HG03095 (cell line): Measurements from ENCODE around the gene RNPEP.
"Not testable (repeated sequence)": the region's sequence is repeated elsewhere in the genome, so short reads cannot be mapped to it uniquely, and the experiment has no call there.

Source experiments
- ATAC-seq: cut with Tn5 transposase; IDR thresholded peaks from one replicate; pipeline ENCODE4 v1.9.1; 2021; ENCODE audit warnings: moderate library complexity; ENCODE audit not compliant: unreplicated experiment

RNPEP gene

GRCh38 chr1:201982623-201983379 is at the start of gene RNPEP:
Gene RNPEP (plus strand): TSS chr1:201982648. CDS start chr1:201982667, 19 bp downstream.
- peak; percentile 79 for ATAC-seq

GRCh38 chr1:201933840-201934430 is 48.5 kb upstream of the RNPEP start:
- ATAC-seq, result no peak

- no peak for ATAC-seq
Observed at GRCh38 chr1:201937624-201938213, 44.7 kb upstream of the RNPEP start.

- no peak for ATAC-seq
Observed at GRCh38 chr1:201938440-201939035, 43.9 kb upstream of the RNPEP start.

DNA sequence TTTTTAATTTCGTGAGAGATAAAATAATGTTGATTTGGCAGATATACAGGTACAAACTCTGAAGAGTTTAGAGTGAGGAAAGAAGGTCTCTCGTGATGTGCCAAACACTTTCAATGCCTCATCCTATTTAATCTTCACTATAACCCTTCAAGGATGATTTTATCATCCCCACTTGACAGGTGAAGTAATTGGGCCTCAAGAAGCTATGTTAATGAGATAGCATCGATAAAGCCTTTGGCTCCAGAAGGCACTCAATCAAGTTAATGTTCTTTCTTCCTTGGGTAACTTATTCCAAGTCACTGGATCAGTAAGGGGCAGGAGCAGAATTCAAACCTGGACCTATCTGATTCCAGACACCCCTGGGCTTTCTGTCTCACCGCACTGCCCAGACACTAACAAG is 43.3 kb upstream of the RNPEP start:
- ATAC-seq, result no peak

GRCh38 chr1:201939574-201939973 is 42.9 kb upstream of the RNPEP start:
- ATAC-seq, result no peak

DNA sequence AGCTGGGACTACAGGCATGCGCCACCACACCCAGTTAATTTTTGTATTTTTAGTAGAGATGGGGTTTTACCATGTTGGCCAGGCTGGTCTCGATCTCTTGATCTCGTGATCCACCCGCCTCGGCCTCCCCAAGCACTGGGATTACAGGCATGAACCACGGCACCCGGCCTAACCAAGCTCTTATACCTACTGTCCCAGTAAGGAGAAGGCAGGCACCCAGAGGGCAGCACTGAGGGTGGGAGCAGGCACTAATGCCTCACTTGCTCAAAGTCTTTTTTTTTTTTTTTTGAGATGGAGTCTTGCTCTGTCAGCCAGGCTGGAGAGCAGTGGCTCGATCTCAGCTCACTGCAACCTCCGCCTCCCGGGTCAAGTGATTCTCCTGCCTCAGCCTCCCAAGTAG is 42.1 kb upstream of the RNPEP start:
- not testable (repeated sequence) for ATAC-seq

- no peak for ATAC-seq
Observed at GRCh38 chr1:201941420-201942128, 40.9 kb upstream of the RNPEP start.

DNA sequence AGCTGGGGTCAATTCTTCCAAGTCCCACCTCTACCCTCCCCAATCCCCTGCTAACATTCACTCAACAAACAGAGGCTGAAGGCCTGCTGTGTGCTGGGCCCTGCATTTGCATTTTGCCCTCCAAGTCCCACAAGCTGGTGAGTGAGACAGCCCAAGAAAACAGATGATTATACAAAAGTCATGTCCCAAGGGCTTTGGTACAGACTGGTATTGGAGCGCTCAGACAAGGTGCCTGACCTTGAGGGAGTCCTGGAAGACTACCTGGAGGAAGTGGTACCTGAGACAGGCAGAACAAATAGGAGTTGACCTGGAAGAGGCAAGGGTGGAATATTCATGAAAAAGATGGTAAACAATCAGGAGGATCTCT is 40.3 kb upstream of the RNPEP start:
- no peak for ATAC-seq

DNA sequence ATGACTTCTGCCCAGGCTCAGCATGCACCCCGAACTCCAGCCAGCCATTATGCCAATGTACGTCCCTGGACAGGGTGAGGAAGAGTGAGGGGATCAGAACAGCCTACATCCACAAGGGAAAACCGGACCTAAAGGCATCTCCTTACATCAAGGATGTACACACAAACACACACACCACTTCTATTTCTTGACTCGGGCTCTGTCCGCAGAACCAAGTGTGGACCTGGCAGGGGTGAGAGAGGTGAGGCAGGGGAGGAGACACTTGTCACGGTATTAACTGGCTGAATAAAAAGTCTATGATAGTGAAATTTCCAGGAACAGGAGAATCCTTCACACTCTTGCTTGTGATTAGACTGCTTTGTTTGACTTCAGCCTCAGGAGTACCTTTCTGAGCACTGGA is 38.4 kb upstream of the RNPEP start:
- no peak for ATAC-seq

DNA sequence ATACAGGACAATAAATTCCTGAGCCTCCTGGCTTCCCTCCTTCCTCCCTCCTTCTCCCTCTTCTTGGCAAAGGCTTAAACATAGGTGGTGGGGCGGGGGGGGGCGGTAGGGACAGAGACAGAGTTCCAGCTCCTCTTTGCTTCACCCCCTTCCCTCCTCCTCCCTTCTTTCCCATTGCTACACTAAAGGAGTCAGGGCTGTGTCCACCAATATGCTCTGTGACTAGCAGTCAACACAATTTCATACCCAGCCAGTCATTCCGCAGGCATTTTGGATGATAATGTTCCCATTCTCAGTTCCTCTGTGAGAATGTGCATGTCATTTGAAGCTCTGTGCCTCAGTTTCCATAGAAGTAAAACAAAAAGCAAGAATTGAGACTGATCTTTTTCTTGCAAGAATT is 37.8 kb upstream of the RNPEP start:
- no peak for ATAC-seq

- ATAC-seq, result no peak
Observed at GRCh38 chr1:201945157-201945556, 37.3 kb upstream of the RNPEP start.

GRCh38 chr1:201945863-201946223 is 36.6 kb upstream of the RNPEP start:
- ATAC-seq, result no peak

DNA sequence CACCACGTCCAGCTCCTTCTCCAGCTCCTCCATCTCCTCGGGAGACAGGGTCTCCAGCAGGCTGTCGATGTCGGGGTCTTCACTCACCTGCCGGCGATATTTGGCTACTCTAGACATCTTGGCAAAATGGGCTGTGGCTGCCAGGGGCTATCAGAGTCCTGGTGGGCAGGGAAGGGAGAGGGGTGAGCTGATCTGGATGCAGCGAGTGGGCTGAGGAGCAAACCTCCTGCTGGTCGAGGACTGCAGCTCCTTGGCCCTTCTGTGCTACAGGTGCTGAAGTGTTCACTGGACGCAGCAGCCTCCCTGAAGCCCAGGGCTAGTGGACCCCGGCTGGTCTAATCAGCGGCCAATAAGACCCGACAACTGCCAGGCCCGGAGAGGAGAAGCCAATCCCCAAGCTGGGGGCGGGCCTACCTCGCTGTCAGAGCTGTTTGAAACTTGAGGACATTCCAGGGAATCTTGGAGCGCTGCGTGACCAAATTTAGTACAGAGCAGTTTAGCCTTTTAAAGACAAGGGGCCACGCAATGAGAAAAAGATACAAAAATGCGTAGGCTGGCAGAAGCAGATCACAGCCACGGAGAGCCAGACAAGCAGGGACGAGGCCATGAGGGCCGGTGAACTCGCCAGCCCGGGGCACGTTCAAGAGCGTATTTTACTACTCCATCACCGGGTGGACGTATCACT is 36.1 kb upstream of the RNPEP start, which contains the start of gene LMOD1:
LMOD1 (minus strand) TSS at position 325 of the 685 bp plus-strand sequence; CDS start at position 117, 208 bp downstream.
- ATAC-seq, result no peak

GRCh38 chr1:201947697-201948008 is 34.8 kb upstream of the RNPEP start:
- ATAC-seq, result no peak

- ATAC-seq, result no peak
Observed at GRCh38 chr1:201949491-201949890, 33.0 kb upstream of the RNPEP start.

DNA sequence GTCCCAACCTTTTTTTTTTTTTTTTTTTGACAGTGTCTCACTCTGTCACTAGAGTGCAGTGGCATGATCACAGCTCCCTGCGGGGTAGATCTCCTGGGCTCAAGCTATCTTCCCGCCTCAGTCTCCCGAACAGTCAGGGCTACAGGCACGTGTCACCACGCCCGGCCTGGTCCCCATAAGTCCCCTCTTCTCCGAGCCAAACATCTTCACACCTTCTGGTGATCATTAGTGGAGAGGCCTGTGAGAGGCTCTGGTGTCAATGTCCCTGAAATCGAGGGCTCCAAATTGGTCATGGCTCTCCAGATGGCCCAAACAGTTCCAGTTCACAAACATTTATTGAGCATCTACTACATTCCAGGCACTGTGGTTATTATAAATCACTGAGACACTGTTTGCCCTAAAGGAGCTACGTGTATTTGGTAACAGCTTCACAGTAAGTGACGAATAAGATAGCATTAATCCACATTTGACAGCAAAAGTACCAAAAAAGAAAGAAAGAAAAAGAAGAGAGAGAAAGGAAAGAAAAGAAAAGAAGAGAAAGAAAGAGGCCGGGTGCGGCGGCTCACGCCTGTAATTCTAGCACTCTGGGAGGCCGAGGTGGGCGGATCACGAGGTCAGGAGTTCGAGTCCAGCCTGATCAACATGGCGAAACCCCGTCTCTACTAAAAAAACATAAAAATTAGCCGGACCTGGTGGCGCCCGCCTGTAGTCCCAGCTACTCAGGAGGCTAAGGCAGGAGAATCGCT is 28.0 kb upstream of the RNPEP start:
- ATAC-seq, result no peak

- ATAC-seq, result peak; percentile 99
Observed at GRCh38 chr1:201955009-201955728, 27.3 kb upstream of the RNPEP start, which contains the start of gene TIMM17A. Gene TIMM17A (plus strand): TSS chr1:201955503. CDS start chr1:201955527, 24 bp downstream.

GRCh38 chr1:201955729-201956143 is 26.7 kb upstream of the RNPEP start:
- peak; percentile 25 for ATAC-seq
